ENCODE data around the gene ADGRG4.

Gene ADGRG4

DNA sequence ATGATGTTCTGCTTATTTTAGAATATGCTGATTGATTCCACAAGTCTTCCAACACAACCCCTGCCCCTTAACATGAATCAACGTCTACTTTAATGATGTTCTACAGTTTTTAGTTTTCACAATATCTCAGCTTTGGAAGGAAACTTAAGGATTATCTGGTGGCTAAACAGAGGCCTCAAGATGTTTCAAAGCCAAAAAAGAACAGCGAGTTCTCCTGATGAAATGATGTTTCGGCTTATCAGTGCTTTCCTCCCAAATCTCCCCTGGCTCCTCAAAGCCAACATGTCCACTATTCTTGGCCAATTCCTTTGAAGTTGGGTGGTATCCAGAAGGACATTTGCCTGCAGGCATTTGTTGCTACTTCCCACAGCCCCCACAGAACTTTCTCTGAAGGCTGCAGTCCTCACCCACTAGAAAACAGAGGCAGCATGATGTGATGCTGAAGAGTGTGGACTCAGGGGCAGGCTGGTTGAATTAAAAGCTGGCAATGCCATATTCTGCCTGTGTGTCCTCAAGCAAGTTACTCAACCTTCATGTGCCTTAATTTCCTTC, 87.3 kb downstream of the ADGRG4 start:
- H3K27me3 ChIP-seq (ENCODE audit: insufficient read depth, low read depth, severe bottlenecking), result peaks cover 49% of the 10 kb centered on the region
- H3K36me3 ChIP-seq, result no peaks in the 10 kb centered on the region
- H3K9me3 ChIP-seq (ENCODE audit: severe bottlenecking), result no peaks in the 10 kb centered on the region
- no peak overlapping the region for H3K4me3 ChIP-seq (ENCODE audit: low read depth, low read length)
- DNase-seq, result no peak
- TF ChIP-seq, protein P1, sequence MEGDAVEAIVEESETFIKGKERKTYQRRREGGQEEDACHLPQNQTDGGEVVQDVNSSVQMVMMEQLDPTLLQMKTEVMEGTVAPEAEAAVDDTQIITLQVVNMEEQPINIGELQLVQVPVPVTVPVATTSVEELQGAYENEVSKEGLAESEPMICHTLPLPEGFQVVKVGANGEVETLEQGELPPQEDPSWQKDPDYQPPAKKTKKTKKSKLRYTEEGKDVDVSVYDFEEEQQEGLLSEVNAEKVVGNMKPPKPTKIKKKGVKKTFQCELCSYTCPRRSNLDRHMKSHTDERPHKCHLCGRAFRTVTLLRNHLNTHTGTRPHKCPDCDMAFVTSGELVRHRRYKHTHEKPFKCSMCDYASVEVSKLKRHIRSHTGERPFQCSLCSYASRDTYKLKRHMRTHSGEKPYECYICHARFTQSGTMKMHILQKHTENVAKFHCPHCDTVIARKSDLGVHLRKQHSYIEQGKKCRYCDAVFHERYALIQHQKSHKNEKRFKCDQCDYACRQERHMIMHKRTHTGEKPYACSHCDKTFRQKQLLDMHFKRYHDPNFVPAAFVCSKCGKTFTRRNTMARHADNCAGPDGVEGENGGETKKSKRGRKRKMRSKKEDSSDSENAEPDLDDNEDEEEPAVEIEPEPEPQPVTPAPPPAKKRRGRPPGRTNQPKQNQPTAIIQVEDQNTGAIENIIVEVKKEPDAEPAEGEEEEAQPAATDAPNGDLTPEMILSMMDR (IDR thresholded peaks at IDR 0.05; ENCODE audit: low read depth, low read length), result no peak
- no peak overlapping the region for H3K27ac ChIP-seq

DNA sequence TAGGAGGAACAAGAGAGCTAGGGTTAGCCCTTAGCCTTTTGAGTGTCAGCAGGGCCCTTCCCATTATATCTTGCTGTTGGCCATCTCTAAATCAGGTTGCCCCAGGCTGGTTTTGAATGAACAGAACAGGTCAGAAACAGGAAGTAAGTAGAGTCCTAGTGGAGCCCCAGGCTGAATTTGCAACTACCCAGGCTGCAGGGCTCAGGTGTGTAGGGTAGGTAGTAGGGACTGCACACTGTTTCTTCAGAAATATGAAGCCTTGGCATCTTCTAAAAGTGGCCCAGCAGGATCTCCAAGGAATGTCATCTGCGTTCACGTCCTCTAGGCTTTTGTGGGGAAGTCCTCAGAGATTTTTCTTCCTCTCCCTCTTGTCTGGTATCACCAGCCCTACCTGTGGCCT, 90.2 kb downstream of the ADGRG4 start:
- Histone ChIP-seq H3K27ac (no peak overlapping the region), H3K27me3 (ENCODE audit: insufficient read depth, low read depth, severe bottlenecking) (peaks cover 55% of the 10 kb centered on the region), H3K36me3 (no peaks in the 10 kb centered on the region), H3K9me3 (ENCODE audit: severe bottlenecking) (no peaks in the 10 kb centered on the region), H3K4me3 (ENCODE audit: low read depth, low read length) (no peak overlapping the region)
- TF ChIP-seq, protein P1 (IDR thresholded peaks at IDR 0.05; ENCODE audit: low read depth, low read length), result no peak
- no peak for DNase-seq

DNA sequence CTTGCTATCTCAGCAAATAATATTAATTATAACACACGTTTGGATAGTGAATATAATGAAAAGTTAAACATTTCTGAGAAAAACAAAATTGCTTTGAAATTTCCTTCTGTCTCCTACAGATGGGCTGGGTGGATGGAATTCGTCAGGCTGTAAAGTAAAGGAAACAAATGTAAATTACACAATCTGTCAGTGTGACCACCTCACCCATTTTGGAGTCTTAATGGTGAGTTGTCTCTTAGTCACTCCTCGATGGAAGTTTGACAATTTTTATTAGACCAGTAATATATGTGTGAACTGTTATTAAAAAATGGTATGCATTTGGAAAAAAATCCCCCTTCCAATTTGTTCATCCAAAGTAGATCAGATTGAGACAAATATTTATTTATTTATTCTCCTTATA, 94.5 kb downstream of the ADGRG4 start:
- Histone ChIP-seq H3K27ac (no peak overlapping the region), H3K36me3 (no peaks in the 10 kb centered on the region)

DNA sequence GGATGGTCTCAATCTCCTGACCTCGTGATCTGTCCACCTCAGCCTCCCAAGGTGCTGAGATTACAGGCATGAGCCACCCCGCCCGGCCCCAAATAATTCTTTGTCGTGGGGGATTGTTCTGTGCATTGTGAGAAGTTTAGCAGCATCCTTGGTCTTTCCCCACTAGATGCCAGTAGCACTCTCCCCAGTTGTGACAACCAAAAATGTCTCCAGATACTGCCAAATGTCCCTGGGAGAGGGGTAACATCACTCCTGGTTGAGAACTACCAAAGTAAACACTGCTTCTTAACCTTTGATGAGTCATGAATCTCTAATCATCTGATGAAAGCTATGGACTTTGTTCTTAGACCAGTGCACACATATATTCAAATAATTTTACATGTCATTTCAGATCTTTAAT, 96.2 kb downstream of the ADGRG4 start:
- Histone ChIP-seq H3K36me3 (no peaks in the 10 kb centered on the region), H3K4me3 (ENCODE audit: low read depth, low read length) (no peak overlapping the region), H3K9me3 (ENCODE audit: severe bottlenecking) (no peaks in the 10 kb centered on the region), H3K27me3 (ENCODE audit: insufficient read depth, low read depth, severe bottlenecking) (peaks cover 43% of the 10 kb centered on the region), H3K27ac (no peak overlapping the region)
- TF ChIP-seq, protein P1 (IDR thresholded peaks at IDR 0.05; ENCODE audit: low read depth, low read length), result no peak
- no peak for DNase-seq

More for the DNA sequence above, 94.5 kb downstream of the ADGRG4 start:
- Histone ChIP-seq H3K4me3 (ENCODE audit: low read depth, low read length) (no peak overlapping the region), H3K9me3 (ENCODE audit: severe bottlenecking) (no peaks in the 10 kb centered on the region), H3K27me3 (ENCODE audit: insufficient read depth, low read depth, severe bottlenecking) (peaks cover 36% of the 10 kb centered on the region)
- TF ChIP-seq, protein P1 (IDR thresholded peaks at IDR 0.05; ENCODE audit: low read depth, low read length), result no peak
- no peak for DNase-seq

DNA sequence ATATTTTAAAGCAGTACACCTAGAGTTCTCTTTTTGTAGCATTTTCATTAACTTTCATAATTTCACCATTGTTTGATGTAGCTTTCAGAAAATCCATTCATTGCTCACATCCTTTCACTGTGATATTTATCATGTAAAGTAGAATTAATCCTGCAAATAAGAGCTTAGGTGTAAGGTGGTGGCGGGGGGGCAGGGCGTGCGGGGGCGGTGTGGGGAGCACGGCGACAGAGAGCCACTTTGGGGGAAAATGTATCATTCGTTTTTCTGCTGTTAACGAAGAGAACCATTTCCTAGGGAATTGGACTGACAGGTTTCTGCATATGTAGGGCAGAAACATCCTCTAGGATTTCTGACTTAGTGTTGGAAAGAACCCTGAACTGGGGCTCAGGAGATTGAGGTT, 104.4 kb downstream of the ADGRG4 start:
- TF ChIP-seq, protein P1 (IDR thresholded peaks at IDR 0.05; ENCODE audit: low read depth, low read length), result no peak
- Histone ChIP-seq H3K27me3 (ENCODE audit: insufficient read depth, low read depth, severe bottlenecking) (peaks cover 60% of the 10 kb centered on the region), H3K9me3 (ENCODE audit: severe bottlenecking) (no peaks in the 10 kb centered on the region), H3K4me3 (ENCODE audit: low read depth, low read length) (no peak overlapping the region), H3K36me3 (no peaks in the 10 kb centered on the region), H3K27ac (no peak overlapping the region)
- no peak for DNase-seq

DNA sequence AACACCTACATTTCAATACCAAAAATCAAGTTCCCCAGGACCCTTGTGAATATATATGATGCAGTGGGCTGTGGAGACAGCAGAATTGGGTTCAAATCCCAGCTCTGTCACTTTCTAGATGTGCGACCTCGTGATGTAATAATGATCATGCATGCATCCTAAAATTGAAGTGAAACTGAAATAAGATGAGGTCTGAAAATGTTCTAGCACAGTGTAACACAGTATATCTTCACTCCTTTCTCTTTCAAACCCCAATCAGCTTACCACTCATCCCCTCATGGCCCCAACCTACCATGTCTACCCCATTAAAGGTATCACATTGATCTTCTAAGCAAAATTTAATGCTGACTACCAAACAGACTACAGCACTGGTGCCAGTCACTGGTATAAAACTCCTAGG, 117.0 kb downstream of the ADGRG4 start:
- peaks cover 22% of the 10 kb centered on the region for H3K27me3 ChIP-seq (ENCODE audit: insufficient read depth, low read depth, severe bottlenecking)
- no peak for DNase-seq
- H3K36me3 ChIP-seq, result no peaks in the 10 kb centered on the region
- no peak overlapping the region for H3K27ac ChIP-seq
- TF ChIP-seq, protein P1 (IDR thresholded peaks at IDR 0.05; ENCODE audit: low read depth, low read length), result no peak
- H3K9me3 ChIP-seq (ENCODE audit: severe bottlenecking), result peaks cover 3% of the 10 kb centered on the region
- no peak overlapping the region for H3K4me3 ChIP-seq (ENCODE audit: low read depth, low read length)

Measured in WERI-Rb-1 (cell line).